Esophagus (tissue), 2 donors: Measurements from ENCODE around the gene SLC5A1. TPM values are rescaled to one million over a fixed set of nuclear protein-coding genes. Genes with fewer than 3 reads are reported as not detected.

Experiments
- H3K27ac ChIP-seq, 2 donors: one replicate each; pipeline ENCODE4 v1.5.1; 2013; ENCODE audit warnings: low read depth in 2 of 2, mild to moderate bottlenecking in 2 of 2, inconsistent platforms in 1 of 2, low read length in 1 of 2, moderate library complexity in 1 of 2
- H3K27me3 ChIP-seq, 2 donors: one replicate each; pipeline ENCODE4 v1.6.1; 2013; ENCODE audit warnings: low read length in 2 of 2, control low read depth in 1 of 2, mild to moderate bottlenecking in 1 of 2; ENCODE audit not compliant: insufficient read depth in 2 of 2, control insufficient read depth in 1 of 2
- H3K36me3 ChIP-seq, 2 donors: one replicate each; pipeline ENCODE4 v1.6.1; 2013; ENCODE audit warnings: low read length in 1 of 2; ENCODE audit not compliant: control insufficient read depth in 2 of 2, insufficient read depth in 2 of 2
- H3K4me1 ChIP-seq, 2 donors: one replicate each; pipeline ENCODE4 v1.6.1; 2013; ENCODE audit warnings: low read length in 1 of 2; ENCODE audit not compliant: control insufficient read depth in 2 of 2, insufficient read depth in 2 of 2
- H3K4me3 ChIP-seq, 2 donors: one replicate each; pipeline ENCODE4 v1.5.1; 2013; ENCODE audit warnings: low read length in 2 of 2, mild to moderate bottlenecking in 2 of 2, low read depth in 1 of 2, moderate library complexity in 1 of 2
- H3K9me3 ChIP-seq, 2 donors: one replicate each; pipeline ENCODE4 v1.6.1; 2013; ENCODE audit warnings: mild to moderate bottlenecking in 2 of 2, low read depth in 1 of 2, low read length in 1 of 2, moderate library complexity in 1 of 2; ENCODE audit not compliant: control insufficient read depth in 2 of 2, insufficient read depth in 1 of 2
- WGBS, 2 donors: extraction: QIAGEN DNeasy Blood & Tissue Kit; methylation state at CpG; one replicate each; pipeline ENCODE4 v1.1.7; 2013; 5-methylcytosine and 5-hydroxymethylcytosine counted together
- polyA plus RNA-seq, 2 donors: library from polyadenylated mRNA; stranded (reverse); fragments of 200-250 nt; gene quantifications; one replicate each; pipeline ENCODE4 v1.2.3, GENCODE V29; 2013
- donor health status: healthy with polysubstance abuse.
- donor health status: Bipolar disorder and iron deficiency.

The SLC5A1 gene
- 1 to 10 TPM; 1.4 to 3.7 TPM for polyA plus RNA-seq

DNA sequence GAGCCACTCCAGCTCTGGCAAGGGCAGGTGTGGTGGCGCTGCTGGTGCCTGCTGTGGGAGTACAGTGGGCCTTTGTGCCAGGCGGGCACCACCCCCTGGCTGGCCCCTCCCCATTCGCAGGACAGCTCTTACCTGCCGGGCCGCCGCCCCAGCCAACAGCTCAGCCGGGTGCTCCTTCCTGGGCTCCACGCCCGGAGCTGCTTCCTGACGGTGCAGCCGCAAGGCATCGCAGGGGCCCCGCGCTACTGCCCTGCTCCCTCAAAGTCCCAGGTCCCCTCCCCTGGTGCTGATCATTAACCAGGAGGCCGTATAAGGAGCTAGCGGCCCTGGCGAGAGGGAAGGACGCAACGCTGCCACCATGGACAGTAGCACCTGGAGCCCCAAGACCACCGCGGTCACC lies at the start of gene SLC5A1:
SLC5A1 (plus strand) TSS at position 338 of the 400 bp plus-strand sequence; CDS start at position 359, 21 bp downstream.
- Histone ChIP-seq H3K27me3 (no peaks in the 10 kb centered on the region), H3K9me3 (no peaks in the 10 kb centered on the region), H3K36me3 (no peaks in the 10 kb centered on the region), H3K27ac (peak within 1 kb of the TSS; percentile 4 to 76), H3K4me1 (peaks cover 5 to 13% of the 10 kb centered on the region in 2 donors), H3K4me3 (peak within 1 kb of the TSS in 1 of 2 donors; percentile 12)
- WGBS, 2 donors: 17 to 25% methylated on average over 17 to 21 of the region's 21 CpGs

DNA sequence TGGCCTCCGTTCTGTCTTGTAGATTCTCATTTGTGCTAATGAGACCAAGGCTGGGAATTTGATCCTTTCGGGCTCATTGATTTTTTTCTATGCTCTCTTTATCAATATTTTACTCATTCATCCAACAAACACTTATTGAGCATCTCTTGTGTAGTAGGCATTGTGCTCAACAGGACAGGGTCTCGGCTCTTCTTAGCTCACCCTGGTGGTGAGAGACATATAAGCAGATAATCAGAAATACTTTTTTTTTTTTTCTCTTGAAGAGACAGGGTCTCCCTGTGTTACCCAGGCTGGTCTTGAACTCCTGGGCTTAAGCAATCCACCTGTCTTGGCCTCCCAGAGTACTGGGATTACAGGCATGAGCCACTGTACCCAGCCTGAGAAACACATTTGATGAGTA lies 48.0 kb upstream of the SLC5A1 start:
- no peaks in the 10 kb centered on the region for H3K9me3 ChIP-seq
- no peaks in the 10 kb centered on the region for H3K27me3 ChIP-seq
- WGBS, 2 donors: 83 to 86% methylated on average over 3 of the region's 3 CpGs
- no peaks in the 10 kb centered on the region for H3K4me1 ChIP-seq
- no peak overlapping the region for H3K4me3 ChIP-seq
- no peaks in the 10 kb centered on the region for H3K36me3 ChIP-seq
- H3K27ac ChIP-seq: no peak overlapping the region

DNA sequence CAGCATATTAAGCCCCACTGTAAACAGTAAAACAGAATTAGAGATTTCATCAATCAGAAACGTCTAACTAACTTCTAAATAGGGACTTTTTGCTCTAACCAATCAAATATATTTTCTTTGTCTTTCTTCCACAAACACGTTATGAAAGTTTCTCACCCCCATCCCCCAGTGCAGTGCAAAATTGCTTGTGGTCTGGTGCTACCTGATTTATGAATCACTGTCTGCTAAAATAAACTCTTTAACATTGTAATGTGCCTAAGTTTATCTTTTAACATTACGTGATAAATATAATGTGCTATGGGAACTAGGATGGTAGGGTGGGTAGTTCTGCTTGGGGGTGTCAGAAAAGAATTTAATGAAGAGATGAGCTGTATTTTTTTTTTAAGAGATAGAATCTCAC lies 47.3 kb upstream of the SLC5A1 start:
- H3K27ac ChIP-seq: no peak overlapping the region
- 35 to 54% methylated on average over 3 of the region's 3 CpGs for WGBS, 2 donors

DNA sequence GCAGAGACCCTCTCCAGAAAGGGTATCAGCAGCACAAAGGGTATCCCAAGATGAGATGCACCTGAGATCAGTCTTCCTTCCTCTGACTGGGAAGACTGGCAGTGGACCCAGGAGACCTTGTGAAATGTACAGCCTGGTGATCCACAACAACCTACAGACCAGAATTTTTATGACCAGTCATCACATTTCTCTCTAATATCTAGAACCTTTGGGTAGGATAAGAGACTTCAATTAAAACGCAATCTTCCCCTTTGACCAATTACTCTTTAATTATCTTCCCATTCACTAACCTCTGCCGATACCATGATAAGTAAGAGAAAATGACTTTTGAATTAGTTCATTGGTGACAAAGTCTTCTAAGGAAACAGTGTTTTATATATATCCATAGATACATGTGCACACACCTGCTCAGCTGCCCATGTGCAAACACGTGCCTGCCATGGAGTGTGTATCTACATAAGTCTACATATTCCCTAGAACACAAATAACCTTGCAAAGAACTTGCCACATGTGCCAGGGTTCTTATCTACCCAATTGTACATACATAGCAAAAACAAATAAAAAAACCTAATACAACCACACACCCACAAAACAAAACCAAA lies 44.2 kb upstream of the SLC5A1 start:
- no peaks in the 10 kb centered on the region for H3K27me3 ChIP-seq
- no peak overlapping the region for H3K27ac ChIP-seq
- WGBS, 2 donors: 78 to 86% methylated on average over 3 of the region's 3 CpGs
- no peak overlapping the region for H3K4me3 ChIP-seq
- H3K36me3 ChIP-seq: no peaks in the 10 kb centered on the region
- H3K4me1 ChIP-seq: no peaks in the 10 kb centered on the region
- no peaks in the 10 kb centered on the region for H3K9me3 ChIP-seq

More for the DNA sequence above, 47.3 kb upstream of the SLC5A1 start:
- Histone ChIP-seq H3K36me3 (no peaks in the 10 kb centered on the region), H3K27me3 (no peaks in the 10 kb centered on the region), H3K4me1 (no peaks in the 10 kb centered on the region), H3K9me3 (no peaks in the 10 kb centered on the region), H3K4me3 (no peak overlapping the region)

DNA sequence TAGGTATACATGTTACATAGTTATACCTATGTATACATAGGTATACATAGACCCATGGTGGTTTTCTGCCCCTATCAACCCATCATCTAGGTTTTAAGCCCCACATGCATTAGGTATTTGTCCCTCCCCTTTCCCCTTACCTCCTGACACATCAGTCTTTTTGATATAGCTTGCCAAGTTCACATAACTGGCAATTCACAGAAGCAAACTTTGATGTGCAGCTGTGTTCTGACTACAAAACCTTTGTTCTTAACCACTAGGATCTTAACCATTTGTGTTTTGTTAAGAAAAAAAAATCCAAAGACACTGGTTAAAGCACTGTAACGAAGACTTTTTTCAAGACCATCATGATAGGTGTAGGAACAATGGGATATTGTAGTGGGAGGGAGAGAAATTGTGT lies 42.9 kb upstream of the SLC5A1 start:
- WGBS, 2 donors: 52 to 62% methylated on average over 1 of the region's 1 CpG
- H3K4me3 ChIP-seq: no peak overlapping the region
- no peaks in the 10 kb centered on the region for H3K4me1 ChIP-seq
- no peak overlapping the region for H3K27ac ChIP-seq
- no peaks in the 10 kb centered on the region for H3K36me3 ChIP-seq
- no peaks in the 10 kb centered on the region for H3K27me3 ChIP-seq
- H3K9me3 ChIP-seq: no peaks in the 10 kb centered on the region

DNA sequence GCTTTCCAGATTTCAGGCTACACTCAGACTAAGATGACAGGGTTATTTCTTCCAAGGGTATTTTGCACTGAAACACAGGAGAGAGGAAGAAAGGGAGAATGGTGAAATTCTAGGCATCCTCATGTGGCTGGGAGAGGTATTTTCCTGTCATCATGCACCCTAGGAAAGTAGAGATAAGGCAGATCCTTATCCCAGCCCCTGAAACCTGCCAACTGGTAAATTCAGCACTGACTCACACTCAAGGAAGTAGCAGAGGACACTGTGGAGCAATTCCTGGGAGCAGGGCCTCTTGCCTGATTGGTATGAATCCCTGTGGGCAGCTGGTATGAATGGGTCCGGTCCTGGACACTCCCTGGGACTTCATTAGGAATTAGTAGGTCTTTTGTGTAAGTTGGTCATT lies 37.6 kb upstream of the SLC5A1 start:
- WGBS, 2 donors: 55 to 60% methylated on average over 1 of the region's 1 CpG
- H3K36me3 ChIP-seq: no peaks in the 10 kb centered on the region
- no peak overlapping the region for H3K27ac ChIP-seq
- no peaks in the 10 kb centered on the region for H3K4me1 ChIP-seq
- H3K27me3 ChIP-seq: no peaks in the 10 kb centered on the region
- no peaks in the 10 kb centered on the region for H3K9me3 ChIP-seq
- H3K4me3 ChIP-seq: no peak overlapping the region

DNA sequence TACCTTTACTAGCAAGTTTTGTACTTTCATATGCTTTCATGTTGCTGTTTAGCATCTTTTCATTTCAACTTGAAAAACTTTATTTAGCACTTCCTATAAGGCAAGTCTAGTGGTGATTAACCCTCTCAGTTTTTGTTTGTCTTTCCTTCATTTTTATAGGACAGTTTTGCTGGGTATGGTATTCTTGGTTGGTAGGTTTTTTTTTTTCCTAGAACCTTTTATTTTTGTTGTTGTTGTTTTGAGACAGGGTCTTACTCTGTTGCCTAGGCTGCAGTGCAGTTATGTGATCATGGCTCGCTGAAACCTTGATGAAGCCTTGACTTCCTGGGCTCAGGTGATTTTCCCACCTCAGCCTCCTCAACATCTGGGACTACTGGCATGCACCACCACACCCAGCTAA lies 29.9 kb upstream of the SLC5A1 start:
- H3K4me3 ChIP-seq: no peak overlapping the region
- peaks cover 0 to 2% of the 10 kb centered on the region in 2 donors for H3K27me3 ChIP-seq
- H3K4me1 ChIP-seq: no peaks in the 10 kb centered on the region
- 80 to 88% methylated on average over 1 of the region's 1 CpG for WGBS, 2 donors
- H3K36me3 ChIP-seq: no peaks in the 10 kb centered on the region
- H3K27ac ChIP-seq: no peak overlapping the region
- H3K9me3 ChIP-seq: no peaks in the 10 kb centered on the region

DNA sequence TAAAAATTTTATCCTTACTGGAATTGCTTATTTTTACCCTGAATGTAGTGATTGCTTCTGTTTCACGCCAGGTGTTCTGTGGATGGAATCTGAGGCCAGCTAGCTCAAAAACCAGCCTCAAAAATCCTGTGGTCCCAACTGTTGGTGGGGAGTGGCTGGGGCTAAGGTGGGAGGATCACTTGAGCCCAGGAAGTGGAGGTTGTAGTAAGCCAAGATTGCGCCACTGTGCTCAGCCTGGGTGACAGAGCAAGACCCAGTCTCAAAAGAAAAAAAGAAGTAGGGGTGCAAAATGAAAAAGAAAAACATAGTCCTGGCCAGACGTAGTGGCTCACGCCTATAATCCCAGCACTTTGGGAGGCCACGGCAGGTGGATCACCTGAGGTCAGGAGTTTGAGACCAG lies 27.0 kb upstream of the SLC5A1 start:
- H3K4me3 ChIP-seq: no peak overlapping the region
- 81 to 87% methylated on average over 5 of the region's 5 CpGs for WGBS, 2 donors
- H3K9me3 ChIP-seq: no peaks in the 10 kb centered on the region
- no peaks in the 10 kb centered on the region for H3K4me1 ChIP-seq
- no peak overlapping the region for H3K27ac ChIP-seq
- H3K36me3 ChIP-seq: no peaks in the 10 kb centered on the region
- H3K27me3 ChIP-seq: peaks cover 0 to 2% of the 10 kb centered on the region in 2 donors

DNA sequence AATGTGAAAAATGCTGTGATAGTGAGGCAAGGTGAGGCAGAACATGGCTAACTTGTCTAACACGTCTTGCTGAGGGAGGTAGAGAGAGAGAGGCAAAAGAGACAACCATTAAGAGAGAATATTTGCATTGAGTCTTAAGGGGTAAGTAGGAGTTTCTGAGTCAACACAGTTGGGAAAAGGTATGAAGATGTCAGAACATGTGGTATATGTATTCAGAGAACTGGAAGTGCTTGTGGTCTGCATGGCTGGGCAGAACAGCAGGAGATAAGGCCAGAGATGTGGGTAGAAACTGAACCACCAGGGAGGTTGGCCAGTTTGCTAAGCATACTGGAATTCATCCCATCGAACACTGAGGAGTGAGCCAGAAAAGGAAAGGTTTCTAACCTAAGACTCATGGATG lies 25.0 kb upstream of the SLC5A1 start:
- peaks cover 0 to 2% of the 10 kb centered on the region in 2 donors for H3K27me3 ChIP-seq
- H3K9me3 ChIP-seq: no peaks in the 10 kb centered on the region
- no peaks in the 10 kb centered on the region for H3K36me3 ChIP-seq
- no peaks in the 10 kb centered on the region for H3K4me1 ChIP-seq
- WGBS, 2 donors: 53 to 54% methylated on average over 2 of the region's 2 CpGs
- H3K27ac ChIP-seq: no peak overlapping the region
- no peak overlapping the region for H3K4me3 ChIP-seq

DNA sequence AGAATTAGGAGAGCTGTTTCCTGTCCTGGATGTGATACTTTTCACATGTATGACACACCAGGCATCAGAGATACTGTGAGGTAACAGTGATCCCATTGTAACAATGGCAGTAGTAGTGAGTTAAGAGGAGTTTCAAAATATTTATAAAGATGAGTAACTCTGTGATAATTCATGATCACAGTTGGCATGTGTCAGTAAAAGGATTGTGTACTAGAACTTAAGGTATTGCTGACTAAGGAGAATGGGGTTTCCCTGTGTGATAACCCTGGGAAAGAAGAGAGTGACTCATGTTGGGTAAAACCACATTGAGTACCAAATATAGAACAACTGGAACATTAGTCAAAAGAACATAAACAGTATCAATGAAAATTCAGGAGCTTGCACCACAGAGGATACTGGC lies 22.9 kb upstream of the SLC5A1 start:
- Histone ChIP-seq H3K9me3 (no peaks in the 10 kb centered on the region), H3K27me3 (peaks cover 0 to 2% of the 10 kb centered on the region in 2 donors), H3K4me3 (no peak overlapping the region), H3K36me3 (no peaks in the 10 kb centered on the region), H3K4me1 (peaks cover 0 to 5% of the 10 kb centered on the region in 2 donors), H3K27ac (no peak overlapping the region)
